GM19351 (cell line): ENCODE measurements around the gene TRAK1.
A peak's percentile ranks its signal among the peaks of the same experiment; 100 is the strongest.

Source experiments
- ATAC-seq: cut with Tn5 transposase; IDR thresholded peaks from one replicate; pipeline ENCODE4 v1.9.1; 2021; ENCODE audit warnings: mild to moderate bottlenecking, moderate library complexity; ENCODE audit not compliant: unreplicated experiment

The TRAK1 gene

GRCh38 chr3:42149975-42150374 is 58.8 kb downstream of the TRAK1 start:
- no peak for ATAC-seq

GRCh38 chr3:42151596-42152168 is 60.5 kb downstream of the TRAK1 start:
- ATAC-seq: no peak

GRCh38 chr3:42152193-42152592 is 61.0 kb downstream of the TRAK1 start:
- ATAC-seq: no peak

GRCh38 chr3:42153039-42153438 is 61.9 kb downstream of the TRAK1 start:
- ATAC-seq: no peak

- no peak for ATAC-seq
These were observed 66.7 kb downstream of the TRAK1 start for GRCh38 chr3:42157540-42158538.

GRCh38 chr3:42159147-42159546 is 68.0 kb downstream of the TRAK1 start:
- no peak for ATAC-seq

GRCh38 chr3:42159706-42160472 is 68.7 kb downstream of the TRAK1 start:
- peak; percentile 93 for ATAC-seq

GRCh38 chr3:42161050-42161935 is 70.1 kb downstream of the TRAK1 start:
- ATAC-seq: no peak

- ATAC-seq: no peak
These were observed 71.3 kb downstream of the TRAK1 start for GRCh38 chr3:42162462-42162861.

GRCh38 chr3:42163622-42164244 is 72.6 kb downstream of the TRAK1 start:
- ATAC-seq: no peak

GRCh38 chr3:42164656-42165055 is 73.5 kb downstream of the TRAK1 start:
- no peak for ATAC-seq

GRCh38 chr3:42165211-42165610 is 74.1 kb downstream of the TRAK1 start:
- no peak for ATAC-seq

- no peak for ATAC-seq
These were observed 75.1 kb downstream of the TRAK1 start for GRCh38 chr3:42166214-42166613.

- ATAC-seq: no peak
These were observed 75.6 kb downstream of the TRAK1 start for GRCh38 chr3:42166662-42167300.

- ATAC-seq: no peak
These were observed 78.5 kb downstream of the TRAK1 start for GRCh38 chr3:42169579-42170120.

- ATAC-seq: no peak
These were observed 81.0 kb downstream of the TRAK1 start for GRCh38 chr3:42172047-42172654.

- ATAC-seq: no peak
These were observed 82.2 kb downstream of the TRAK1 start for GRCh38 chr3:42173307-42173706.

GRCh38 chr3:42174679-42175385 is 83.7 kb downstream of the TRAK1 start:
- ATAC-seq: no peak
